NCI-H524 treated with DMSO at 0.1 percent for 48 hours (cell line): ENCODE data around the gene GUCY2D.
"Not testable (repeated sequence)": the region's sequence is repeated elsewhere in the genome, so short reads cannot be mapped to it uniquely, and the experiment has no call there.

Experiments
- DNase-seq: peaks from one replicate; lab custom pipeline; 2025; lab: John Stamatoyannopoulos, UW

GUCY2D gene

DNA sequence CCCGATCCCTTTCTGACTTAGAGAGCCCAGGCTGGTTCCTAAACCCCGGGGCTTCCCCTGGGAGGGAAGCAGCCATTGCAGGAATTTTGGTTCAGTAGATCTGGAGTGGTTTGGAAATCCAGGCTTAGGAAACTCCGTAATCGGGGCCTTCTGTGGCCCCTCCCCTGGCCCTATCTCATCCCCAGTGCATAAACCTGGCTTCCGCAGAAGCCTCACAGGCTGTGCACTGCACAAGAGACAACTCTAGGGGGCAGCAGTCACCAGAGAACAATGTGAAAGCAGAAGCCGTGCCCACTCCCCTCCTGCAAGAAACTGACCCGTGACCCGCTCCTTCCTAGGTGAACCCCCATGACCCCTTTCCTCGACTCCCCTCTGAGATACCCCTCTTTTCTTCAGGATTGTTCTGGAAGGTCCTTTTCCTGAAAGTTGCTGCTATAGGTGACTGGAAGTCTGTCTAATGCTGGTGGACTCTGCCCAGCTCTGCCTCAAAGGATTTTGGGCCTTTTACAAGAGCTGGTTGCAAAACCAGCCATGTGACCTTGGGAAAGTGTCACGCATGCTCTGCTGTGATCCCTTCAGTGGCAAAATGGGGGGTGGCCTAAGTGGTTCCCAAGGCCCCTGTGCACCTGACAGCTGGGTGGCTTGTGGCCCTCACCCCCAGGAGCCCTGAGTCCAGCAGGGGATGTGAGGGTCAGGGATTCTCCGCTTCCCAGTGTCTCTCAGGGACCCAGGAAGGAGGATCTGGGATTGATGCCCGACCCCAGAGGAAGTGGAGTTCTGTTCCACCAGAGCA is 14.4 kb downstream of the GUCY2D start:
- no peak for DNase-seq

DNA sequence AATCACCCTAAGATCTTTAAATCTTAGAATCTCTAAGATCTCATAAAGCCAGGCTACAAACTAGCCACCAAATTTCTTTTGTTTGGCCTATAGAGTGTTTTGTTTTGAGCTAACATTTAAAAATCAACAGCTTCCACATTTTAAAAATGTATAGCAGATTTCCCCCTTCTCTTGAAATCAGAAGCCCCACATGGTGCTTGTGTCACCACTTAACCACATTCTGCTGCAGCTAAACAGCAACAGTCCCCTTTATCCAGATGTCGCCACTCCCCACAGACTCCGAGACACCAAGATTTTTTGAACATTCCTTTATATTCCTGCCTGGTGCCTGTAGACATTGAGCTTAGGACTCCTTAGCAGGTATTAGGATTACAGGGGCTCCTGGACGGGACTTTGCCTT is 16.0 kb downstream of the GUCY2D start:
- no peak for DNase-seq

DNA sequence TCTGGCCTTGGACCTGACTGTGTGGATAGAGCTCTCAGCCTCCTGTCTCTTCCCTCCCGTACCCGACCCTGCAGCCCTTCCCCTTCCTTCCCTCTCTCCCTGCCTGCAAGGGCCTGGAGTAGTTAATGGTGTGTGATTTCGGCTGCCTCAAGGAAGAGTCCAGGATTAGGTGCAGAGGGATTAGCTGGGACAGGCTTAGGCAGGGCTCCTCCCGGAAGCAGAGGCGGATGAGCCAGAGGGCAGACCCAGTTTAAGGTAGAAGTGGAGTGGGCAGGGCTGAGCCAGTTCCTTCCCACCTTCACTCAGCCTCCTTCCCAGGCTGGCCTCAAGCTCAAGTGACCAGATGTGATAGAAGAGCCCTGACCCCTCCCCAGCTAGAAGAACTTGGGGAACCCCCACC is 16.8 kb downstream of the GUCY2D start:
- DNase-seq = no peak

DNA sequence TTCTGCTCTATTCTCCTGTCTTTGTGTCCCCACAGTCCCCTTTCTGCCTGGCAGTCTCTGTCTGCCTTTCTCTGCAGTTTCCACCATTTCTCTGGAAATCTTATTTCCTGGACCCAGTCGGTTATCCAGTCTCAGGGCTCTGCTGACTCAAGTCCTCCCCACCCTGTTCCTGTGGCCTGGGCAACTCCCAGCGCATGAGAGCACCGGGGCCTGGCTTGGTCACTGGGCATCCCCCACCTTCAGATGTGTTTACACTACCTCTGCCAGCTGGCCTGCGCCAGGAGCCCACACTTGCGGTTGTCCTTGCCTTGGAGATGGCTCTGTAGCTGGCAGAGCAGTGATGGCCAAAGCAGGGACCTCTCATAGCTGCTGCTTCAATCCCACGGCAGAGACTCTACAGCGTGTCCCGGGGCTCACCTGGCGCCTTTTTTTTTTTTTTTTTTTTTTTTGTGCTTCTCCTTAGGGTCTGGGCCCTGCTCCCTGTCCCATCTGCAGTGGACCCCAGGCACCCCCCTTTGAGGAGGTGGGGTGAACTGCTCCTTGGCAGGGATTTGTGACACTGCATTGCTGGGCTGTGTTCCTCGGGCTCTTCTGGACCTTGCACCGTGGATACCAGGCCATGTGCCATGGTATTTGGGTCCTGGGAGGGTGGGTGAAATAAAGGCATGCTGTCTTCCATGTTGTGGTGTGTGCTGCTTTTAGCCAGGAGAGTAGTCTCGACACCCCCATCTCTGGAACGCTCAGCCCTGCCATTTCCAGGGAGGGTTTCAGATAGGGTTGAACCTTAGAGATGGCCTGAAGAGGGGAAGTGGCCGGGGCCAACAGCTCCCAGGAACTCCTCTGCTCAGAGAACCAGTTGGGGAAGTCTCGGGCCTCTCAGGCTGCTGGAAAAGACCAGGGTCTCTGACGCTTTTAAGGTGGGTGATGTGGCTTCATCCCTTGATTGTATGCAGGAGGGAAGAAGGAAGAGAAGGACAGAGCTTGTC is 17.5 kb downstream of the GUCY2D start:
- DNase-seq = no peak

GRCh38 chr17:8020776-8021564 is 18.6 kb downstream of the GUCY2D start:
- DNase-seq = no peak

DNA sequence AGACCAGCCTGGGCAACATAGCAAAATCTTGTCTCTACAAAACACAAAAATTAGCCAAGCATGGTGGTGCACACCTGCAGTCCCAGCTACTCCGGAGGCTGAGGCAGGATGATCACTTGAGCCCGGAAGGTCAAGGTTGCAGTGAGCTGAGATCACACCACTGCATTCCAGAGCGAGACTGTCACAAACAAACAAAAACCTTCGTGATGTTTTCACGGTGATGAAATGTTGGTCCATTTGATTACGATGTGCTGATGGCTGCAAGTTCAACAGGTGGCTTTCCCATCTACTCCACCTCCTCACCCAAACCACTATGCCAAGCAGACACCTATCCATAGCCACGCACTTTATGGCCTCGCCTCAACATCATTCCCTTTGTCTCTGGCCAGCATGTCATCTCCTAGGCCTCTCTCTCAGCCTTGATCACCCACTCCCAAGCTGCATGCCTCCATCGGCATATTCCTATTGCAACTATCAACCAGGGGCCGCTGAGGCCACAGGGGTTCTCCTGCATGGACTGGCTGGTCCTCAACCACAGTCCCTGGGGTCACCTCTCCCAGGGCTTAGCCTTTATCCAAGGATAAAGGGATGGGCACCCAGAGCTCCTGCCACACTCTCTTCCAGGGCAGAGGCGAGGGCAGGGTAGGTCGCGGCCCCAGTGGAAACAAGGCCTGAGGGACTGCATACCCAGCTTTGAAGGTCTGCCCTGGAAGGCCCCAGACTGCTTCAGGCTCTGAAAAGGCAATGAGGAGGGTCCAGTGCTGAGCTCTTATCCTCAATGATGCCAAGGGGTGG is 19.3 kb downstream of the GUCY2D start:
- no peak for DNase-seq

DNA sequence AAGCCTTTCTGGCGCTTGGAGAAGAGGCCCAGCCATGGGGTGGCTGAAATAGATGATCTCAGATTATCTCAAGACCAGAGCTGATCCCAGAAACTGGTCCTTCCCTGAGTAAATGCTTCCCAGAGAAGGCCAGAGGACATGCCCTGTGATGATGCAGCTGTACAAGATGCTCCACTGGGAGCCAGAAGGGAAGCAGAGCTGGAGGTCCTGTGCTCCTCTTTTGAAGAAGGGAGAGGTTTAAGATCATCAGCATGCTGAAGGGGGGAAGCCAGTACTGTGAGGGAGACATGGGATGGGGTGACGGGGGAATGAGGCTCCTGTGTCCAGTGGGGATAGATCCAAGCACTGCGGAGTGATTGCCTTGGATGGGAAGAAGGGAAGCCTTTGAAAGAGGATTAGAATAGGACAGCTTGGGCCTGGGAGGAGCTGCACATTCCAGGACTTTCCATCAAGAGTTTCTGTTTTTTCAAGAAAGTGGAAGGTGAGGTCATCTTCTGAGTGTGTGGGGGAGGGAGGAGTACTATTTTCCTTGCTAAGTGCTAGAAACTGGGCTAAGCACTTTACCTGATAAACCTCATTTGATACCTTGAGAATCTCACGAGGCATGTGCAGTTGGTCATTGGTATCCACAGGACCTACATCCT is 20.1 kb downstream of the GUCY2D start:
- DNase-seq = no peak

DNA sequence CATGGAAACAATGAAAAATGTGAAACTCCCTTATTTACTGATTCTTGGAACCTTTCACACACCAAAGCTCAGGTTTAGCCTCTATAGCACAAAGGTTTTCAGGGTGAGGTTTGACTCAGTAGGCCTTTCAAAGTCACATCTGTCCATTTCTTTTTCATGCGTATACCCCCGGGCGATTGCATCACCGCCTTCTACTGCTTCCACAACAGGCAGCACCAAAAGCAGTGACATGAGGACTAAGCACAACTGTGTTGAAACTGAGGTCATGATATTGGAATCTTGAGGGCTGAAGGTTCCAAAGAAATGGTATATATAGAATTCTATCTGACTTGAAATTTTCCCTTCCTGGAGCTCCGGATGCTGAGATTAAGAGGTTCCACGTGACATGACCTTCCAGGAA is 21.7 kb downstream of the GUCY2D start:
- DNase-seq = not testable (repeated sequence)

GRCh38 chr17:8025176-8025911 is 22.9 kb downstream of the GUCY2D start:
- DNase-seq = no peak

- DNase-seq = no peak
These were observed 26.7 kb downstream of the GUCY2D start for GRCh38 chr17:8029121-8029520.

- DNase-seq = no peak
These were observed 28.8 kb downstream of the GUCY2D start for GRCh38 chr17:8031261-8031661.

DNA sequence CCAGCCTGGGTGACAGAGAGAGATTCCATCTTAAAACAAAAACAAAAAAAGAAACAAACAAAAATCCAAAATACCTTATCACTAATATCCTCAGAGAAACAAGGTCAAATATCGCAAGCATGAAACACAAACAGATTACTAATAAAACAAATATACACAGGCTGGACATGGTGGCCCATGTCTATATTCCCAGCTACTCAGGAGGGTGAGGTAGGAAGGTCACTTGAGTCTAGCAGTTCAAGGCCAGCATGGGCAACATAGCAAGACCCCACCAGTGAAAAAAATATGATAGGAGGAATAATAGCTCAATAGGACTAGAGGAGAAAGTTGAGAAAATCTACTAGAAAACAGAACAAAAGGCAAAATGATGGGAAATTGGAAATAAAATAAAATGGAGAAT is 29.5 kb downstream of the GUCY2D start:
- no peak for DNase-seq

DNA sequence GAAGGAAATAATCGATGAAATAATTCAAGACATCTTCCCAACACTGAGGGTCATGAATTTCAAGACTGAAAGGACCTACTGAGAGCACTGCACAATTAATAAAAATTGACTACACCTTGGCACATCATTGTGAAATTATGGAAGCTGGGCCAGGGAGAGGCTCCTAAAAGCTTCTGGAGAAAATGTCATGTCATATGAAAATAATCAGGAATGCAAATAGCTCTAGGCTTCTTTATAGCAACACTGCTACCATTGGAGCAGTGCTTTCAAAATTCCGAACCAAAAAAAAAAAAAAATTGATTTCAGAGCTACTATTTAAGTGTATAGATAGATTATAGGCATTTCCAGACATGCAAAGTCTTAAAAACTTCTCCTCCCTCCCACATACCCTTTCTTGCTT is 30.0 kb downstream of the GUCY2D start:
- no peak for DNase-seq

DNA sequence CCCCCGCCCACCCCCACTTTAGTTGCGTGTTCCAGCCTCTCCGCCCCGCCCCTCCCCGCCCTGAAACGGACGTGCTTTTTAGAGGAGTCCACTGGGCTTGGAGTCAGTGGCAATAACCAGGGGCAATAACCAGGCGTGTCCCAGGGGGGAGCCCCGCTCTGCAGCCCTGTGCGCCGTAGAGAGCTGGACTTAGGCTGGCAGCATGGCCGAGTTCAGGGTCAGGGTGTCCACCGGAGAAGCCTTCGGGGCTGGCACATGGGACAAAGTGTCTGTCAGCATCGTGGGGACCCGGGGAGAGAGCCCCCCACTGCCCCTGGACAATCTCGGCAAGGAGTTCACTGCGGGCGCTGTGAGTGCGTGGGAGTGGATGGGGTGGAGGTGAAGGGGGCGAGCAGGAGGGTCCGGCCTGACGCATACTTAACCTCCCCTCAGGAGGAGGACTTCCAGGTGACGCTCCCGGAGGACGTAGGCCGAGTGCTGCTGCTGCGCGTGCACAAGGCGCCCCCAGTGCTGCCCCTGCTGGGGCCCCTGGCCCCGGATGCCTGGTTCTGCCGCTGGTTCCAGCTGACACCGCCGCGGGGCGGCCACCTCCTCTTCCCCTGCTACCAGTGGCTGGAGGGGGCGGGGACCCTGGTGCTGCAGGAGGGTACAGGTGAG is 36.7 kb downstream of the GUCY2D start, which contains the start of gene ALOX15B:
Gene ALOX15B (plus strand): TSS at position 106 of the 657 bp plus-strand sequence. CDS start 97 bp downstream, at position 203.
- no peak for DNase-seq

GRCh38 chr17:8039611-8040168 is 37.3 kb downstream of the GUCY2D start:
- DNase-seq = no peak

GRCh38 chr17:8041249-8041928 is 39.0 kb downstream of the GUCY2D start:
- DNase-seq = no peak

DNA sequence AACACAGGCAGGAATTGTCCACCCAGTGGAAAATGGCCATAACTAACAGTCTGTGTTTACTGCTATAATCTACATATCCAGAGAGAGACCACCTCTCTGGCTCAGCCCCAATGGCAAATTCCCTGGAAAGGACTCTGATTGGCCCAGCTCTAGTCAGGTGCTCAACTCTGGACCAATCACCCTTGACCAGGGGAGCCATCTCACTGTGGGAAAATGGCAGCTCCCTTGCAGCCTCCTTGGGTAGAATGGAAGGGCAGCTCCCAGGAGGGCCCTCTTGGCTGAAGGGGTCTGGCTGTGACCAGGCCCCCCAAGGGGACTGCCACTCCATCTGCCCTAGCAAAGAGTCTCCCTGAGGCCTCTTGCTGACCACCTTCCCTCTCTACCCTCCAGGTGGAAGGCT is 39.6 kb downstream of the GUCY2D start:
- DNase-seq = no peak
